Adrenal gland (tissue), 5 donors: ENCODE measurements around the gene CDS1.

Experiments used
- CTCF ChIP-seq, 6 experiments: fragments of 450-650 bp in 4 of 6; fragments of 200-600 bp in 2 of 6; sonication (generic) in 1 of 6; IDR thresholded peaks; 1 replicate in 5 of 6; 2 replicates in 1 of 6; pipeline versions ENCODE4 v1.5.1 to v1.8.0; 2016 to 2021; ENCODE audit warnings: antibody characterized with exemption in 6 of 6, mild to moderate bottlenecking in 2 of 6, moderate library complexity in 1 of 6
- POLR2A ChIP-seq, 2 donors: fragments of 450-650 bp; IDR thresholded peaks; one replicate each; pipeline ENCODE4 v1.6.1; 2017; ENCODE audit warnings: antibody characterized with exemption in 2 of 2, mild to moderate bottlenecking in 2 of 2, moderate library complexity in 1 of 2
- donor health status: DM: no; HTN: no; CAD: no.

DNA sequence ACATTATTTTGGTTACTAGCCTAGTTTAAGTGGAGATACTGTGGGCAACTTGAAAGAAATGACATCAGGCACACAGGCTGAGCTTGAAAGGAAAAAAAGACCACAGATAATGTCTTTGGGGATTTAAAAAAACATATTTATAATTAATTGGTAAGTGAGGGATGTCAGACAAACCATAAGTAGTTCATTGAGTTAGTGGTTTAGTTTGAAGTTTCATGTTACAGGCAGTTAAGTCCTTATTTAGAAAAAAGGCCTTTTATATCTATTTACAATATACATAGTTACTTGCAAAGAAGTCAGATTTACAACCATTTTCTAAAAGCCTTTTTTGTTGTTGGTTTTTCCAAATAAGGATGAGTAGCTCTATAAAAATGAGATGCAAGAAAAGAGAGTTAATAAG lies 89.2 kb downstream of the CDS1 start:
- TF ChIP-seq CTCF (IDR thresholded peaks at IDR 0.05) (no peak), POLR2A (IDR thresholded peaks at IDR 0.05) (no peak)
